Aorta (tissue), 5 donors: ENCODE measurements around the gene ARAP1. TPM values are rescaled to one million over a fixed set of nuclear protein-coding genes. Genes with fewer than 3 reads are reported as not detected.

ENCODE experiments used
- ATAC-seq: fragments of 200-7000 bp; cut with Tn5 transposase; one replicate; pipeline ENCODE4 v1.9.1; 2022; ENCODE audit warnings: moderate library complexity; ENCODE audit not compliant: low FRiP score
- DNase-seq, 2 donors: peaks; one replicate each; pipeline ENCODE4 v3.0.0-alpha.2; 2020
- H3K27ac ChIP-seq, 2 donors: one replicate each; pipeline ENCODE4 v1.5.1; 2013; ENCODE audit warnings: low read length in 2 of 2, mild to moderate bottlenecking in 2 of 2, moderate library complexity in 2 of 2, control low read depth in 1 of 2, inconsistent platforms in 1 of 2, low read depth in 1 of 2
- H3K27me3 ChIP-seq, 2 donors: one replicate each; pipeline ENCODE4 v1.6.1; 2013; ENCODE audit warnings: control low read depth in 1 of 2, low read length in 1 of 2, mild to moderate bottlenecking in 1 of 2, moderate library complexity in 1 of 2; ENCODE audit not compliant: insufficient read depth in 2 of 2, control insufficient read depth in 1 of 2
- H3K36me3 ChIP-seq, 2 donors: one replicate each; pipeline ENCODE4 v1.6.1; 2013; ENCODE audit warnings: control low read depth in 1 of 2, low read length in 1 of 2, mild to moderate bottlenecking in 1 of 2; ENCODE audit not compliant: insufficient read depth in 2 of 2, control insufficient read depth in 1 of 2
- H3K4me1 ChIP-seq, 2 donors: one replicate each; pipeline ENCODE4 v1.6.1; 2013; ENCODE audit warnings: low read length in 2 of 2, control low read depth in 1 of 2, mild to moderate bottlenecking in 1 of 2, moderate library complexity in 1 of 2; ENCODE audit not compliant: insufficient read depth in 2 of 2, control insufficient read depth in 1 of 2
- H3K4me3 ChIP-seq, 2 donors: one replicate each; pipeline ENCODE4 v1.5.1; 2013; ENCODE audit warnings: low read length in 2 of 2, control low read depth in 1 of 2, mild to moderate bottlenecking in 1 of 2
- H3K9me3 ChIP-seq: one replicate; pipeline ENCODE4 v1.6.1; 2013; ENCODE audit warnings: mild to moderate bottlenecking, low read length; ENCODE audit not compliant: control insufficient read depth
- WGBS, 2 donors: extraction: QIAGEN DNeasy Blood & Tissue Kit; methylation state at CpG; one replicate each; pipeline ENCODE4 v1.1.7; 2013; 5-methylcytosine and 5-hydroxymethylcytosine counted together
- intact Hi-C, 2 donors: fragments of 100-400 bp; cut with DNase I; formaldehyde crosslinking; loops; one replicate each; pipeline versions ENCODE4 v1.14.2 to v1.15.0; 2022
- polyA plus RNA-seq, 2 donors: library from polyadenylated mRNA; stranded (reverse); fragments of 200-250 nt; gene quantifications; one replicate each; pipeline ENCODE4 v1.2.3, GENCODE V29; 2013
- total RNA-seq, 2 donors: library from RNA; stranded (reverse); fragmentation: NEBNext Ultra II Directional; extraction: Animal tissue kit (Norgen Biotek cat#: 25700); gene quantifications; one replicate each; pipeline ENCODE4 v1.2.1, GENCODE V29; 2021
- donor health status: healthy with polysubstance abuse.
- donor health status: Bipolar disorder and iron deficiency.
- donor health status: DM: no; HTN: no; CAD: no.
- donor health status: DM: no; HTN: no; CAD: no.
- donor health status: DM: yes; HTN: yes; CAD: no.

ARAP1 gene
- total and polyA plus RNA-seq, 4 donors, result 30.8 to 166 (median 66.4) TPM

- no peaks in the 10 kb centered on the region for H3K4me1 ChIP-seq
- no peak overlapping the region for H3K27ac ChIP-seq
- no peaks in the 10 kb centered on the region for H3K36me3 ChIP-seq
- H3K9me3 ChIP-seq, result no peaks in the 10 kb centered on the region
- no peaks in the 10 kb centered on the region for H3K27me3 ChIP-seq
- H3K4me3 ChIP-seq, result no peak overlapping the region
- 70 to 79% methylated on average over 17 of the region's 17 CpGs for WGBS, 2 donors
- no peak for ATAC-seq
- no peak for DNase-seq
- intact Hi-C loops, result no loop called here
These were observed 6.6 kb upstream of the ARAP1 start for GRCh38 chr11:72758690-72759389.

DNA sequence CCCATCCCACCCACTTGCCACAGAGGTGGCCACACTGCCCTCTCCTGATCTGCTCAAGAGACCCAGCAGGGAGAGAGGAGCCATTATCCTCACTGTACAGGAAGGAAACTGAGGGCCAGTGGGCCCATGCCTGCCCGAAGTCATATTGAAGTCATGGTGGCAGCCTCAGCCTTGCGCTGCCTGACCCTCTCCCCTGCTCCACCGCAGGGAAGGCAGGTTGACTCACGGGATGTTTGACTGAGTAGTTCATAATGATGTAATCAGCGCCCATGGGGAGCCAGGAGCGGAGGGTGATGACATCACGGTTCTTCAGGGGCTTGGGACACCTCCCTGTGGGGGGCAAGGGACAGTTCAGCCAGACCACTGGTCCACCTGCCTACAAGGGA is 6.1 kb upstream of the ARAP1 start:
- no peak for ATAC-seq
- Histone ChIP-seq H3K4me1 (no peaks in the 10 kb centered on the region), H3K9me3 (no peaks in the 10 kb centered on the region), H3K27me3 (no peaks in the 10 kb centered on the region), H3K36me3 (no peaks in the 10 kb centered on the region), H3K27ac (no peak overlapping the region), H3K4me3 (no peak overlapping the region)
- DNase-seq, result no peak
- intact Hi-C loops, result no loop called here
- 89 to 90% methylated on average over 7 of the region's 7 CpGs for WGBS, 2 donors

DNA sequence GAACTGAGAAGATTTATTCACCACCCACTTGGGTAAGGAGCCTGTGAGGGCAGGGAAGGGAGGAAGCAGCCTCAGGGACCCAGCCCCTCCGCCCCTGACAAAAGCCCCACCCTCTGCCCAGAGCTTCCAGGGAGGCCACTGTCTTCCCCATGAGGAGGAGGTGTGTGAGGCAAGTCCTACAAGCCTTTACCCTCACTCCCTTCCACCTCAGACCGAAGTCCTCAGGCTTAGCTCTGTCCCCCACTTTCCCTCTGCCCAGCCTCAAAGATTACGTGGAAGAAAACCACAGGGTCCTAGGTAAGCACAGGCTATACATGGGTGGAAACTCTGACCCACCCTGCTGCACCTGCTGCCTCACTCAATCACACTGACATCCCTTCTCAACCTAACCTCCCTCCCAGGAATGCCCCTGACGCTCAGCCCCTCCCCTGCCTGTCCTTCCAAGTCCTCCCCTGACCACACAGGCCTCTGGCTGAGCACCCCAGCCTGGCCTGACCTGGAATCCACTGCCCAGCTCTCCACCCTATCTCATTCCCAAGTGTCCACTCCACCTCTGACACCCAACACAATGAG is 3.6 kb upstream of the ARAP1 start:
- Histone ChIP-seq H3K27me3 (no peaks in the 10 kb centered on the region), H3K36me3 (no peaks in the 10 kb centered on the region), H3K4me3 (no peak overlapping the region), H3K27ac (no peak overlapping the region), H3K4me1 (no peaks in the 10 kb centered on the region), H3K9me3 (no peaks in the 10 kb centered on the region)
- 88 to 96% methylated on average over 4 of the region's 4 CpGs for WGBS, 2 donors
- ATAC-seq (no peak), DNase-seq (no peak)
- intact Hi-C loops, result no loop called here

DNA sequence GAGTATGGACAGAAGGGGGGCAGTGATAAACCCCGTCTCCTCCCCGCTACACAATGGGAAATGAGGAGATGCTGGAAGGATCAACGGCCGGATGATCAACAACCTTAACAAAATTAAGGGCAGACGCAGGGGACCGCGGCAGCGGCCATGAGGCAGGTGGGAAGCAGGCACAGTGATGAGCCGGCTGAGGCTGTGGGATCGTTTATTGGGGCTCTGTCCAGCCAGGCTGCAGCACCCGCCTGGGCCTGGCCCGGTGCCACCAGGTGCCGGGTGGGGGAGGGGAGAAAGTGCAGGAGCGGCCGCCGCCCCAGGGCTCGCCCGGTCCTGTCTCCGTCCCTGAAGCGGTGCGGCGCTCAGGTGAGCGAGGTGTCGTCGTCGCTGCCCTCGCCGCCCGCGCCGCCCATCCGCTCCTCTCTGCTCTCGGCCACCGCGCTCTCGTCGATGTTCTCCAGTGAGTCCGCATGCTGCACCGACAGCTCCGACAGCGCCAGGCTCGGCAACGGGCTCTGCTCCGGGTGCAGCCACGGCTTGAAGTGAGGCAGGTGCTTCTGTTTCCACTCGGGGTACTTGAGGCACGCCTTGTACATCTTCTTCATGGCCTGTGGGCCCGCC is 2.4 kb upstream of the ARAP1 start:
- H3K9me3 ChIP-seq, result no peaks in the 10 kb centered on the region
- no peaks in the 10 kb centered on the region for H3K27me3 ChIP-seq
- DNase-seq (no peak), ATAC-seq (no peak)
- intact Hi-C loops, result loop anchor here in 1 of 2 donors (5.0 kb wide), 1 partner anchor 38 kb away; the partner anchor contains the start of gene STARD10
- H3K36me3 ChIP-seq, result no peaks in the 10 kb centered on the region
- H3K4me3 ChIP-seq, result no peak overlapping the region
- no peak overlapping the region for H3K27ac ChIP-seq
- 82 to 87% methylated on average over 40 to 48 of the region's 48 CpGs for WGBS, 2 donors
- no peaks in the 10 kb centered on the region for H3K4me1 ChIP-seq

GRCh38 chr11:72754149-72754543 is 1.9 kb upstream of the ARAP1 start:
- intact Hi-C loops, result loop anchor here in 1 of 2 donors (5.0 kb wide), 1 partner anchor 38 kb away; the partner anchor contains the start of gene STARD10
- no peaks in the 10 kb centered on the region for H3K4me1 ChIP-seq
- no peak for DNase-seq

DNA sequence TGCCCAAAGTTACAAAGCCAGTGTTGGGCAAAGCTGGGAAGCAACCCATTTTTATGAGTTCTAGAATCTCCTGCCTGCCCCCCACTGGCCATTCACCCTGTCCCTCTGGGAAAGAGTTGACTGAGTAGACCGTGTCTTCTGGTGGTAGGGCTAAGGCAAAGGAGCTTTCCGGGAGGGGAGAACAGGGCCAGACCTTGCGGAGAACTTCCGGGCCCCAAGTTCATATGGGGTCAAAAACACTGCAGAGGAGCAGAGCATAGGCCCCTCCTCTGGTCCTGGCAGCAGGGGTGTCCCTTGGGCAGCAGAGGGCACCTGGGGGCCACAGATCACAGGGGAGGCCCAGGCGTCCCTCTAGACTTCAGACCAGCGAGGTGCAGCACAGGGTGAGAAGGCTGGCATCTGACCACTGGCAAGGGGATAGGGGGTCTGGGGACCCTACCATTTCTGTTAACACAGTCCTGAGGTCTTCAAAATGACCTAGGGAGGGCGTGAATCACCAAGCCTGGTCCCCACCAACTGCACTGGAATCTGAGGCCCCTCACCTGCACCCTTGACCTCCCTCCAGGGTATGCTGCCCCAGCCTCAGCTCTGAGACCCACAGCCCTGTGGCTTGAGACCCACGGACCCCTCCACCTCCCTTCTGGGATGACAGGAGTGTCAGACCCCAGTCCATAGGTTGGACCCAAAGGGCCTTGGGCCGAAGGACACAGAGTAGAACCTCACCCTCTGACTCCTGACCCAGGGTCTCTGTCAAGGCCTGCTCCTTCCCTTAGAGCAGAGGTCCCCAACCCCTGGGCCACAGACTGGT is 1.3 kb upstream of the ARAP1 start:
- no peaks in the 10 kb centered on the region for H3K9me3 ChIP-seq
- WGBS, 2 donors, result 86 to 89% methylated on average over 9 of the region's 9 CpGs
- intact Hi-C loops, result loop anchor here in 1 of 2 donors (5.0 kb wide), 1 partner anchor 39 kb away; the partner anchor contains the start of gene STARD10
- ATAC-seq (no peak), DNase-seq (no peak)
- no peak overlapping the region for H3K4me3 ChIP-seq
- H3K27me3 ChIP-seq, result no peaks in the 10 kb centered on the region
- no peaks in the 10 kb centered on the region for H3K36me3 ChIP-seq
- no peaks in the 10 kb centered on the region for H3K4me1 ChIP-seq
- H3K27ac ChIP-seq, result no peak overlapping the region

More at GRCh38 chr11:72754149-72754543, 1.9 kb upstream of the ARAP1 start:
- Histone ChIP-seq H3K36me3 (no peaks in the 10 kb centered on the region), H3K9me3 (no peaks in the 10 kb centered on the region), H3K27me3 (no peaks in the 10 kb centered on the region), H3K4me3 (no peak overlapping the region), H3K27ac (no peak overlapping the region)
- WGBS, 2 donors, result 94 to 95% methylated on average over 8 of the region's 8 CpGs
- ATAC-seq, result no peak

DNA sequence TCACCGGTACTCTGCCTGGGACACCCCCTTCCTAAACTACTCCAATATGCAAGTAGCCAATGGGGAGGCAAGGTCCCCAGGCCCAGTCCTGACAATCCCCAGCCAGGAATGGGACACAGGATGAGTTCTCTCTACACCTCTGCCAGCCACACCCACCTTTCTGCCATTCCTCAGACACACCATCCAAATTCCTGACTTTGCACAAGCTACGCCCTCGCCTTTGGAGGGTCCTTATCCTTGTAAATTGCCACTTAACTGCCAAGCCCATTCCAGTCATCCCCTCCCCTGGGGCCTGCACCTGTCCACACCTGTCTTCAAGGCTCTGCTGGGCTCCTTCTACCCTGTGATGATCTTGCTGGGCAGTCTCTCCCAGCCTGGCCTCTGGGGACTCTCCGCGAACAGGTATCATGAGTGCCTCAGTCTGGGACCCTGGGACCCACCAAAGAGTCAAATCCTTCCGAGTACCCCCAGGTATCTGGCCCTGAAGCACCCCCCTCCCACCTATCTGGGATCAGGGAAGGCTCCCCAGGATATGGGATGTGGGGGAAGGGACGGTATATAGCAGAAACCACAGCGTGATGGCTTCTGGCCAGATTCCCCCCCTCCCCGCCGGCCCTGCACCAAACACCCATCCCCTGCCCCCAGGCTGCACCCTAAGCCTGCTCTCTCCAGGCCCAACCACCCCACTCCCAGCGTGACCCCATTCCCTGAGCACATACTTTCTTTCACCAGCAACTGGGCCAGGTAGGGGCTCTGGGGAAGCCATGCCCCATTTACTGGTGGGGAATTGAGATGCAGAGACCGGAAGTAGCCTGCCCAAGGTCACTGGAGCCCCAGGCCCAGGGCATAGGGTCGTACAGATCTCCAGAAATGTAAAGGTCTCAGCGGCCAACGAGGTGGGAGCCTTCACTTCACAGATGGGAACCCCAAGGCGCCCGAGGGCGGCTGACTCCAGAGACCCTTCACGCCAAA is 806 bp downstream of the ARAP1 start:
- intact Hi-C loops, result loop anchor here in 1 of 2 donors (5.0 kb wide), 1 partner anchor 41 kb away; the partner anchor contains the start of gene STARD10
- WGBS, 2 donors, result 43 to 48% methylated on average over 19 of the region's 19 CpGs
- Histone ChIP-seq H3K27ac (no peak overlapping the region), H3K9me3 (no peaks in the 10 kb centered on the region), H3K27me3 (no peaks in the 10 kb centered on the region), H3K4me3 (peak overlapping the region; percentile 39 to 60), H3K4me1 (no peaks in the 10 kb centered on the region), H3K36me3 (no peaks in the 10 kb centered on the region)
- DNase-seq (no peak), ATAC-seq (no peak)
